ENCODE results near the gene COL6A5.
"Not testable (repeated sequence)": the region's sequence is repeated elsewhere in the genome, so short reads cannot be mapped to it uniquely, and the experiment has no call there.

COL6A5 gene, protein sequence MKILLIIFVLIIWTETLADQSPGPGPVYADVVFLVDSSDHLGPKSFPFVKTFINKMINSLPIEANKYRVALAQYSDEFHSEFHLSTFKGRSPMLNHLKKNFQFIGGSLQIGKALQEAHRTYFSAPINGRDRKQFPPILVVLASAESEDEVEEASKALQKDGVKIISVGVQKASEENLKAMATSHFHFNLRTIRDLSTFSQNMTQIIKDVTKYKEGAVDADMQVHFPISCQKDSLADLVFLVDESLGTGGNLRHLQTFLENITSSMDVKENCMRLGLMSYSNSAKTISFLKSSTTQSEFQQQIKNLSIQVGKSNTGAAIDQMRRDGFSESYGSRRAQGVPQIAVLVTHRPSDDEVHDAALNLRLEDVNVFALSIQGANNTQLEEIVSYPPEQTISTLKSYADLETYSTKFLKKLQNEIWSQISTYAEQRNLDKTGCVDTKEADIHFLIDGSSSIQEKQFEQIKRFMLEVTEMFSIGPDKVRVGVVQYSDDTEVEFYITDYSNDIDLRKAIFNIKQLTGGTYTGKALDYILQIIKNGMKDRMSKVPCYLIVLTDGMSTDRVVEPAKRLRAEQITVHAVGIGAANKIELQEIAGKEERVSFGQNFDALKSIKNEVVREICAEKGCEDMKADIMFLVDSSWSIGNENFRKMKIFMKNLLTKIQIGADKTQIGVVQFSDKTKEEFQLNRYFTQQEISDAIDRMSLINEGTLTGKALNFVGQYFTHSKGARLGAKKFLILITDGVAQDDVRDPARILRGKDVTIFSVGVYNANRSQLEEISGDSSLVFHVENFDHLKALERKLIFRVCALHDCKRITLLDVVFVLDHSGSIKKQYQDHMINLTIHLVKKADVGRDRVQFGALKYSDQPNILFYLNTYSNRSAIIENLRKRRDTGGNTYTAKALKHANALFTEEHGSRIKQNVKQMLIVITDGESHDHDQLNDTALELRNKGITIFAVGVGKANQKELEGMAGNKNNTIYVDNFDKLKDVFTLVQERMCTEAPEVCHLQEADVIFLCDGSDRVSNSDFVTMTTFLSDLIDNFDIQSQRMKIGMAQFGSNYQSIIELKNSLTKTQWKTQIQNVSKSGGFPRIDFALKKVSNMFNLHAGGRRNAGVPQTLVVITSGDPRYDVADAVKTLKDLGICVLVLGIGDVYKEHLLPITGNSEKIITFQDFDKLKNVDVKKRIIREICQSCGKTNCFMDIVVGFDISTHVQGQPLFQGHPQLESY (N-terminal part only)

DNA sequence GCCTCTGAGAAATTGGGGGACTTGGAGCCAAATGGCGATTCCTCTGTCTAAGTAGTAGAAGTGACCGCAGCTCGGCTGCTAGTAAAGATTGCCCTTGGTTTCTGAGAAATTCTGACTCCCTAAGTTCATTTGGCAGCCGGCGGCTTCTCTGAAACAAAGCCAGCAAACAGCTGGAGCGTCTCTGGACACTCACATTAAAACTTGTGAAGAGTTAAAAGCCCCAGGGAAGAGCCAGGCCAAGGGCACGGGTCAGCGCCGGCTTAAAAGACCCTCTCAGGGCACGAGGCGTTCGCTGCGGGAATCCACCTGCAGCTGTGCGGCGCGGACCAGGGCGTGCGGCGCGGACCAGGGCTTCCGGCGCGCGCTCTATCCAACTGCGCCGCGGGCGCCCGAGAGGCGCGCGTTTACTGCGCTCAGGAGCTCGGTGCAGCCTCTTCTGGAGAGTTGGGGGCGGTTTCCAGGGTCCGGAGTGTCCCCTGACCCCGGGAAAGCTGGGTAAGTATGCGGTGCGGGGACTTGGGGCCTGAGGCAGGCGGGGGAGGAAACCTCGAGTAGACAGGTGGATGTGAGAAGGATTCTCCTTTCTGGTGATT, at the start of gene COL6A5:
TSS of gene COL6A5 (plus strand) at position 186 of the 593 bp plus-strand sequence. CDS start 27,967 bp downstream, outside the sequence.
- DNase-seq = no peak

DNA sequence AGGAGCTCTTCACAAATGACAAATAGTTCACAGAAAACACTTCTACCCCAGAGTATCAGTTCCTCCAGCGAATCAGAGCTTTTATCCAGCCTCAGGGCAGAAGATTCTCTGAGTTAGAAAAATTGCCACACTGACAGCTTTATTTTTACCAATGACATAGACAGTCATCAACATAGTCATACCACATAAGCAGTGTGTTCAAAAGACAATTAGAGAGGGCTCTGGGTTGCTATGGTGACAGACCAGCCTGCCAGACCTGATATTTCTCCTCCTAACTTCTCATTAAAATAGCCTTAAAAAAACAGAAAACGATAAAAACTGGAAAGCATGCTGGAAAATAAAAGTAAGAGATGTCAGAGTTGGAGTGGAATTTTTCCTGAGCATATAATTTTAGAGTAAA, 45.9 kb upstream of the COL6A5 start:
- DNase-seq = no peak

DNA sequence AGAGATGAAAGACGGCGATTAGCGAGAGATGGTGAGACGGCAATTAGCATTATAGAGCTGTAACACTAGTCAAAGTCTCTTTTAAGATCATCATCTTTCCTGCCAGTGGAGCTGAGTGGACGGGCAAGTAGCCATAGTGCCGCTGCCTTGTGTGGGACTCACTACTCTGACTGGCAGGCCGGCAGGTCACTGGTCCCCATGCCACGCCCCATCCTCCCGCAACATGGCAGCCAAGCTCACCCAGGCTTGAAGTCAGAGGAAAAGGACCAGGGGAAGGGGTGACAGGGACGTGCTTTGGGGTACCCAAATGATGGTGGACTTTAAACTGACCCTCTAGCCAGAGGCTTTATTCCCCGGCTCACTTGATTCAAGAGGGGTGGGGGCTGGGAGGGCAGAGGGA, 44.6 kb upstream of the COL6A5 start:
- no peak for DNase-seq

DNA sequence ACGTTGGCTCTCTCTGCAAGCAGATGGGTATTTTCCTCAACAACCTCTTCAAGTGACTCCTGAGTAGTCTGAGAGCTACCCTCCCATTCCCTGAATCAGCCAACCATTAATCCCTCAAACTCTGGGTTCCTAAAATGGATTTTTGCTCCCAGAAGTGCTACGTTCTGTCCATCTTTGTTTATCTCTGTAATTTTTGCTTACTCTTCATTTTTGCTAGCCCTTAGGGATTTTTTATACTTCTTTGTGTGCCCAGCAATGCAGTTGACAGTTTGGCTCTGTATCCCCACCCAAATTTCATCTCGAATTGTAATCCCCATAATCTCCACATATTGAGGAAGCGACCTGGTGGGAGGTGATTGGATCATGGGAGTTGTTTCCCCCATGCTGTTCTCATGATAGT, 35.4 kb upstream of the COL6A5 start:
- no peak for DNase-seq

DNA sequence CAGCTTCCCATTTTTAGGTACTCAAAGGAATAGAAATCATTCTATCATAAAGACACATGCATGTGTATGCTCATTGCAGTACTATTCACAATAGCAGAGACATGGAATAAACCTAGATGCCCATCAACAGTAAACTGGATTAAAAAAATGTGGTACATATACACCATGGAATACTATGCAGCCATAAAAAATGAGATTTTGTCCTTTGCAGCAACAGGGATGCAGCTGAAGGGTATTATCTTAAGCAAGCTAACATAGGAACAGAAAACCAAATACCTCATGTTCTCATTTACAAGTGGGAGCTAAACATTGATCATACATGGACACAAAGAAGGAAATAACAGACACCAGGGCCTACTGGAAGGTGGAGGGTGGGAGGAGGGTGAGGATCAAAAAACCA, 33.1 kb upstream of the COL6A5 start:
- DNase-seq = no peak

DNA sequence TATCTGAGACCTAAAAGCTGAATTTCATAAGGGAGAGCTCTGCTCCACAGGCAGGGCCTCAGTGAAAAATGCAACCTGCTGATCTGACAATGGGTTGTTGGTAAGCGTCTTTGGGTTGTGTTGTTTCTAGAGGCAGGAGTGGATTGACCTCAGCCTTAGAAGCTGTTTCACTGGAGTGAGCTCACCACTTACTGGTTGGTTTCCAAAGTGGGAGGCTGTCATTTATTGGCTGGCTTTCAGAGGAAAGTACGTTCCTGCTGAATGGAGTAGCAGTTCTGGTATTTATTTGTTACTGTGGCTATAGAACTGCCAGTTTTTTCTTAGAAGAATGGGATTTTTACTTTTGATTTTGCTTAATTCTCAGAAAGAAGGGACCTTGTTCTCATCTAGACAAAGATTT, 29.3 kb upstream of the COL6A5 start:
- no peak for DNase-seq

DNA sequence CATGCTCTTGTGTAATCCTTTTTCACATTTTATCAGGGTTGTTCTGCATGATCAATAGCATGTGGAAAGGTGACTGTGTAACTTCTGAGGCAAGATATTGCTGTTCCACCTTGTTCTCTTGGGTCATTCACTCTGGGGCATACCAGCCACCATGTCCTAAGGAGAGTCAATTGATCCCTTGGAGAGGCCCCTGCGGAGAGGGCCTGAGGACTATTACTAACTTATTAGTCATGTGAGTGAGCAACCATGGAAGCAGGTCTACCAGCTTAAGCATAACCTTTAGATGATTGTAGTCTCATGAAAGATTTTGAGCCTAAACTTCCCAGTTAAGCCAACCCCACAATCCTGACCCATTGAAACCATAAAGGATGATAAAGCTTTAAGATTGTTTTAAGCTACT, 22.0 kb upstream of the COL6A5 start:
- DNase-seq = no peak

DNA sequence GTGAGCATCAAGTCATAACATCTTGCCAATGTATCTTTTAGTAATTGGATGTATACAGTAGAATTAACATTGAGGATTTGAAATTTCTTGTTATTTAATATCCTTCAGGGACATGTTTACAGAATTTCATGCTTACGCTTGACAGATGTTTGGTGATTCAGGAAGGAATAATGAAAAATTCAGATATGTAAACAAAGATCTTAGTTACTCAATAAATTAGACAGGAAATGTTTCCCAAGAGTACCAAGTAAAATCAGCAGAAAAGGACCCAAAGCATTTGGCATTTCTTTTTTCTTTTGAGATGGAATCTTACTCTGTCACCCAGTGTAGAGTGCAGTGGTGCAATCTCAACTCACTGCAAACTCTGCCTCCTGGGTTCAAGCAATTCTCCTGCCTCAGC, 4.7 kb upstream of the COL6A5 start:
- no peak for DNase-seq

DNA sequence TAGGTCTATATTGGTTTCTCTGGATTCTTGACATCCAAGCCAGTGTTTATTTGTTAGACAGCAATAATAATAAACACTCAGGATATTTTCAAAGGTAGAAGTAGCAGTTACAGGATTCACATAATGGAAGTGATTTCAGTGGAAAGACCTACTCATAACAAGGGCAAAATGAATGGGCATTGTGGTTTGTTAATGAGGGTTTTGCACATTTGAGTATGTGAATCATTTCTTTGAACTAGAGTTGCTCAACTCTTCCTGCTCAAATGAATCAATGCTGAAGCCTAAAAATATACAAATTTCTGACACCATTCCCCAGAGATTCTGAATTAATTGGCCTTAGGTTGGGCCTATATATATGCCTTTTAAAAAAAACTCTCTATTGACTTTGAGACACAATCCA, 4.1 kb upstream of the COL6A5 start:
- DNase-seq = no peak

DNA sequence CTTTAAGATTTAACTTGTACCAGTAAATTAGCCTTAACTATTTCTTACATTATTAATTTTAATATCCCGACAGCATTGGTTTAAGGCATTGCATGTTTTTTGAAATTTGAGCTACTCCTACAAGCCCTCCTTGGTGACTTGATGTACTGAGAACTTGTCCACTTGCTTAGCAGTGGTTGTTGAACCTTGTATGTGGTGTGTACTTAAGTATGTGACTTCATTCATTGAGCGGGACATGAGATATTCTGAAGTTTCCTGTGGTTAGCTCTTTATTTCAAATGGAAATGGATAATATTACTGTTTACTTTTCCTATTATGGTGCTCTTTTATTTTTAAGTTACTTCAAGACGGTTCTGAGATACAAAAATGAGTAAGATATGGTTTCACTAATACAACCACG, 3.6 kb upstream of the COL6A5 start:
- DNase-seq = no peak

DNA sequence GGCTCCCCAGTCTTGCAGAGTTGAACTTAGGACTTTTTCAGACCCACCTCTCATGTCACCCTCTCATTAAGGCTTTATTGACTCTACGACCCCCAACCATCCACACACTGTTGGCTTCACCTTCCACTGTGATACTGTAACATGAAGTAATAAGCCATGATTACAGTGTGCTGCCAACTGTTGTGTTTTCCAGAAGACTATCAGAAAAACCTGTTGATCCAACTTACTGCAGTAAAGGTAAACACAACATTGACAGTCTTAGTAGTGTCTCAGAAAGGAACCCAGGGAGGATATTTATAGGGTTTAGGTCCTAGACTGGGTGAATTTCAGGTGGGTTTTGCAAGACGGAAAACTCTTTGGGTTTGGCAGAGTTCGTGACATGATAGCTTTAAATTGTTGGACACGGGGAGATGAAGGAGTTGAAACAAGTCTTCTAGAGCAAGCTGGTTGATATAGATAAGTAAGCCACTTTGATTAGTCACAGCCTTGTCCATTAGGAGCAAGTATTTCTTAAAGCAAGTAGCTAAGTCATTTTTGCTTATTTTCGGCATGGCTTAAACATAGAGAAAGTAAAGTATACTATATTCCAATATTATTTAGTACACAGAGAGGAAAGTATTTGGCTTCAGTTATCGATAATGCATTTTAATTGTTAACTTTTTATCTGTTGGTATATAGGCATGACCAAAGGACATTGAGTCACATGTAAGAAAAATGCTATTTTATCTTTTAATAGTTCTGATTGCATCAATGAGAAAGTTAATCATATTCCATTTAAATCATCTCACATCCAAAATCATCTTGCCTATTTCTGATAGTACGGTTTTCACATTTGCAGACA, 2.4 kb upstream of the COL6A5 start:
- DNase-seq = no peak

DNA sequence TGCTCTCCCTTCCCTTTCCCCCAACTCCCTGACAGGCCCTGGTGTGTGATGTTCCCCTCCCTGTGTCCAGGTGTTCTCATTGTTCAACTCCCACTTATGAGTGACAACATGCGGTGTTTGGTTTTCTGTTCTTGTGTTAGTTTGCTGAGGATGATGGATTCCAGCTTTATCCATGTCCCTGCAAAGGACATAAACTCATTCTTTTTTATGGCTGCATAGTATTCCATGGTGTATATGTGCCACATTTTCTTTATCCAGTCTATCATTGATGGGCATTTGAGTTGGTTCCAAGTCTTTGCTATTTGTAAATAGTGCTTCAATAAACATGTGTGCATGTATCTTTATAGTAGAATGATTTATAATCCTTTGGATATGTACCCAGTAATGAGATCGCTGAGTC, 2.8 kb downstream of the COL6A5 start:
- not testable (repeated sequence) for DNase-seq

DNA sequence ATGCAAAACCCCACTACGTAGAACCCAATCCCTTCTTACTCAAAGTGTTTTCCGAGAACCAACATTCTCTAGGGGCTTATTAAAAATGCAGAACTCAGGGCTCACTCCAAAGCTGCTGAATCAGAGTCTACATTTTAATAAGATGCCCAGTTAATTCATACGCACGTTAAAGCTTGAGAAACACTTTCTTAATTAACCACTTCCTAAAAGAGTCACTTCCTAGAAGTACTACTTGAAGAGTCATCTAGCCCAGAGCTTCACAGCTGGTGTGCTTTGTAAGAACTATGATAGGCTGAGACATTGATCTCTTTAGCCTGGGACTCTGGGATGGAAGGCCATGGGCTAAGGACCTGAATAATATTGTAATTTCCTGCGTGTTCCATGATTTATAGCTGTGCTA, 9.0 kb downstream of the COL6A5 start:
- DNase-seq = no peak

DNA sequence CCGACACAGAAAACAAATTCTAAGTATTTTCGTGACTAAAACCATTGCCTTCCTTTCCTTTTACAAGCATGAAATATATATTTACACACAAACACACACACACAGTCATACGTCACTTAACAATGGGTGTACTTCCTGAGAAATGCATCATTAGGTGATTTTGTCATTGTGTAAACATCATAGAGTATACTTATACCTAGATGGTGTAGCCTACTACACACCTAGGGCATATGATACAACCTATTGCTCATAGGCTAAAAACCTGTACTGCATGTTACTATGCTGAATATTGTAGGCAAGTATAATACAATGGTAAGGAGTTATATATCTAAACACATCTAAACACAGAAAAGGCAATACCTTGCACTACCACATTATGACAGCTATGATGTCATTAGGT, 28.6 kb downstream of the COL6A5 start:
- DNase-seq = no peak

DNA sequence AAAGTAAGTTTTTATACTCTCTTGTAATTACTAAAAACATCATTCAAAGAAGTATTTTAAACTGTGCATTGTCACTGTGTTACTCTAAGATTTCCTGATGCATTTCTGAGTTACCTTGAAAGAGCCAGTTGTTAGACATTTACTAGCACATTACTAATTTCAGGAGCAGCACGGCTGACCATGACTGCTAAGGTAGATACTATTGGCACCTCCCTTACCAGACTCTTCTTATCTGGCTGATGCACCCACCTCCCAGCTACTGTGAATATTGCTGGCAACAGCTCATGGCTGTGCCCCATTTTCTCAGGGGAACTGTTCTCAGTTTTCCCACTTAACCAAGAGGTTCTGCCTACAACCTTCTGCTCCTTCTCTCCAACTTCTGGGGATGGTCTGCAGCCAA, 29.4 kb downstream of the COL6A5 start:
- DNase-seq = no peak

DNA sequence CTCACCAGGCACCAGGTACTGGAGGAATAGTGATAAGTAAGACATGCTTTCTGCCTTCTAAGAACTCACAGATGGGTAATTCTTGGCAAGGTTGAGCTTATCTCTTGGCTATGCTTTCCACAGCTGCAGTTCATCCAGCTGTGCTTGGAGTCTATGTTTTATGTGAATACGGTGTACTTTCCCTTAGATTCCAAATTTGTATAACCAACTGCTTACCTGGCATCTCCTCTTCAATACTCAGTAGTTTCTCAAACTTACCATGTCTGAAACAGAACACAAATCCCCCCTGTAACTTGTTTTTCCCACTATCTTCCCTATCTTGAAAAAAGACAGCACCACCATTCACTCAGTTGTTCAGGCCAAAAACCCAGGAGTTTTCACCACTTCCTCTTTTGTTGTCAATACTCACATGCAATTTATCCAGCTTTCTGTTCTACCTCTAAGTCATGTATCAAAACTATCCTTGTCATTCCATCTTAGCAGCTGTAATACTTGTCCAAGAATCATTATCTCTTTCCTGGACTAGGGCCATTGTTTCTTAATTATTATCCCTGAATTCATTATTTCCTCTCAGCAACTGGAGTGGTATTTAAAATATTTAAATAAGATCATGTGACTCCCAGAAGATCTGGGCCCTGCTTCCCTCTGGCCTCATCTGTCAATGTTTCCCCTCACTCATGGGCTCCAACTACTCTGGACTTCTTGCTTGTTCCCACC, 32.6 kb downstream of the COL6A5 start:
- no peak for DNase-seq

DNA sequence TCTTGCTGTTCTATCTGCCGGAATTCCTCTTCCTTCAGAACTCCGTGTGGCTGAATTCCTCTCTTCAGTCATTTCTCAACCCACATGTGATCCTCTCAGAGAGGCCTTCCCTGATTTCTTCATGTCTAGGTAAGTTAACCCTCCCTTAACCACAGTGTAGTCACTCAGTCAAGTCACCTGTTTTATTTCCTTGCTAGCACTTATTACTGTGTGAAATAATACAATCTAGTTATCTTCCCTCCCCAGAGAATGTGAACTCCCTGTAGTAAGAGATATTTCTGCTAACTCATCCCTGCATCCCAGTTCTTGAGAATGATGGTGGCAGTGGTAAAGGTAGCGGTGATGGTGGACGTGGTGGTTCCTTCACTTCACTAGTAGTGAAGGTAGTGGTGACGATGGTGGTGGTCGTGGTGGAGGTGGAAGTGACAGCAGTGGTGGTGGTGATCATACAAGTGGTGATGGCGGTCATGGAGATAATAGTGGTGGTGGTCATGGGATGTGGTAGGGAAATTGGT, 33.3 kb downstream of the COL6A5 start:
- no peak for DNase-seq

DNA sequence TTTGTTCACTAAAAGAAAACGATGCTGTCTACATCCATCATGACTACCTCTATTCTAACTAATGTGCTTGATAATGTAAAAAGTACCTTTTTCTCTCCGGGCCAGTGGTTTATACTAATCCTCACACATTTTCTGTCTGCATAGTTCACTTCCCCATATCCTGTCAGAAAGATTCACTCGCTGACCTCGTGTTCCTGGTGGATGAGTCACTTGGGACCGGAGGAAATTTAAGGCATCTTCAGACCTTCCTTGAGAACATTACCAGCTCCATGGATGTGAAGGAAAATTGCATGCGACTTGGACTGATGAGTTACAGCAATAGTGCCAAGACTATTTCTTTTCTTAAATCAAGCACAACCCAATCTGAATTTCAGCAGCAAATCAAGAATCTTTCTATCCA, 33.8 kb downstream of the COL6A5 start:
- no peak for DNase-seq

DNA sequence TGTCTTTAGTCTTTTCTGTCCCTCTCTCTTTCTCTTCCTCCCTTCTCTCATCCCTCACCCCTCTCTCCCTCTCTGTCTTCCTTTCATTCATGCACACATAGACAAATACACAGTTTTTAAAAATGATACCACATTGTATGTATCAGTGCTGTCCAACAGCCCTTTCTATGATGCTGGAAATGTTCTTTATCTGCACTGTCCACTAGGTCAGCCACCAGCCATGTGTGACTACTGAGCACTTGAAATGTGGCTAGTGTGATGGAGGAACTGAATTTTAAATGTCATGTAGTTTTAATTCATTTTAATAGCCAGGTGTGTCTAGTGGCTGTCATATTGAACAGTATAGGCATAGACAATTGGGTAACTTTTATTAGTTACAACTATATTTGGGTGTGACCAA, 34.9 kb downstream of the COL6A5 start:
- no peak for DNase-seq

DNA sequence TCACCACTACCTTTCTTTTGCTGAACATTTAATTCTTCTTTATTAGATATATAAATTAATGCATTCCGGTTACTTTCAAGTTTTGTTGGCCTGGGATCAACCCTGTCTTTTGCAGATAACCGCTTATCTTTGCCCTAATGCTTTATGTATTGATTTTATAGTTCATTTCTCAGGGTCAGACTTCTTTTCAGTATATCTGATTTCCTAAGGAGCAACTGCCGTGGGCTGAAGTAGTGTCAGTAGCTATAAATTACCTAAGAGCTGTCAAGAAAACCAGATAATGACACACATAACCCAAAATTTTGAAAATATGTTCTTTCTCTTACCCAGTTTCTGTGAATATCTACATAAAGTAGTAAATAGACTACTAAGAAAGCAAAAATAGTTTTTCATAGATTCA, 38.0 kb downstream of the COL6A5 start:
- no peak for DNase-seq

DNA sequence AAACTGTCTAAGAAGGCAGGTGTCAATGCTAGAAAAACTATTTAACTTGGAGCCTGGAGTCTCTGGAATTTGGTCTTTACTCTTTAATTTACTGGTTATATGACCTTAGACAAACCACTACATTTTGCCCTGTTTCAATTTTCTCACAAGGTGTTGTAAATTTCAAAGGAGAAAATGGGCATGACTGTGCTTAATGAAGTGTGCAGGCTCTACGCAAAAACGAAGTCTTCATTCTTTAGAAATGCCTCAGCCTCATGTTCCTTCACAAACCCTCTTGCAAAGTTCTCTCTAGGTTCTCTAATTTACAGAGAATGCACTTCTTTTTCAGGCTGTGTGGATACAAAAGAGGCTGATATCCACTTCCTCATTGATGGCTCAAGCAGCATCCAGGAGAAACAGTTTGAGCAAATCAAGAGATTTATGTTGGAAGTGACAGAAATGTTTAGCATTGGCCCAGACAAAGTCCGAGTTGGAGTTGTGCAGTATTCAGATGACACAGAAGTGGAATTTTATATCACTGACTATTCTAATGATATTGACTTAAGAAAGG, 39.1 kb downstream of the COL6A5 start:
- DNase-seq = no peak

Measured in NCI-H345 (cell line).